SJSA1 (cell line): ENCODE results near the gene GRID1. TPM values are rescaled to one million over a fixed set of nuclear protein-coding genes. Genes with fewer than 3 reads are reported as not detected.

Source experiments
- DNase-seq, 2 experiments: peaks; one replicate each; pipeline ENCODE4 v3.0.0-alpha.2; 2015 to 2020; ENCODE audit warnings: low spot score in 2 of 2, low read depth in 1 of 2
- H3K27ac ChIP-seq: fragments of 250-450 bp; sonication (Bioruptor Pico); 2 replicates; pipeline ENCODE4 v1.5.1; 2020; ENCODE audit warnings: mild to moderate bottlenecking, moderate library complexity
- H3K27me3 ChIP-seq: fragments of 250-450 bp; sonication (Bioruptor Pico); replicated peaks from 2 replicates; pipeline ENCODE4 v1.5.1; 2020; ENCODE audit warnings: mild to moderate bottlenecking, moderate library complexity
- H3K36me3 ChIP-seq: fragments of 250-450 bp; sonication (Bioruptor Pico); 2 replicates; pipeline ENCODE4 v1.5.1; 2020; ENCODE audit warnings: mild to moderate bottlenecking
- H3K4me1 ChIP-seq: fragments of 250-450 bp; sonication (Bioruptor Pico); replicated peaks from 2 replicates; pipeline ENCODE4 v1.6.1; 2021; ENCODE audit warnings: mild to moderate bottlenecking
- H3K4me3 ChIP-seq: fragments of 250-450 bp; sonication (Bioruptor Pico); 2 replicates; pipeline ENCODE4 v1.5.1; 2020; ENCODE audit warnings: mild to moderate bottlenecking
- H3K9me3 ChIP-seq: fragments of 250-450 bp; sonication (Bioruptor Pico); replicated peaks from 2 replicates; pipeline ENCODE4 v1.5.1; 2020; ENCODE audit warnings: mild to moderate bottlenecking
- total RNA-seq: library from RNA; depleted of rRNA; stranded (reverse); fragments of >200 nt; shearing (Covaris generic); gene quantifications from 2 replicates; pipeline ENCODE4 v1.2.3, GENCODE V29; 2014

GRID1 gene
- total RNA-seq, 1 experiment from 2014 or later: 0.05 TPM

- DNase-seq: no peak
- no peaks in the 10 kb centered on the region for H3K4me1 ChIP-seq
- H3K4me3 ChIP-seq: no peak overlapping the region
- no peaks in the 10 kb centered on the region for H3K36me3 ChIP-seq
- H3K9me3 ChIP-seq: no peaks in the 10 kb centered on the region
- H3K27me3 ChIP-seq: no peaks in the 10 kb centered on the region
- no peak overlapping the region for H3K27ac ChIP-seq
Observed at GRCh38 chr10:85997544-85997943, 369.1 kb downstream of the GRID1 start.

GRCh38 chr10:85995791-85996190 lies 370.8 kb downstream of the GRID1 start:
- Histone ChIP-seq H3K4me3 (no peak overlapping the region), H3K36me3 (no peaks in the 10 kb centered on the region), H3K27me3 (no peaks in the 10 kb centered on the region), H3K9me3 (no peaks in the 10 kb centered on the region), H3K27ac (no peak overlapping the region), H3K4me1 (no peaks in the 10 kb centered on the region)
- DNase-seq: peak in 1 of 2 experiments; percentile 4

GRCh38 chr10:85993840-85994507 lies 372.6 kb downstream of the GRID1 start:
- no peaks in the 10 kb centered on the region for H3K27me3 ChIP-seq
- no peak for DNase-seq

GRCh38 chr10:85993140-85993539 lies 373.5 kb downstream of the GRID1 start:
- no peak overlapping the region for H3K4me3 ChIP-seq
- no peaks in the 10 kb centered on the region for H3K27me3 ChIP-seq
- H3K27ac ChIP-seq: no peak overlapping the region
- no peaks in the 10 kb centered on the region for H3K36me3 ChIP-seq
- no peaks in the 10 kb centered on the region for H3K4me1 ChIP-seq
- H3K9me3 ChIP-seq: no peaks in the 10 kb centered on the region
- no peak for DNase-seq

More at GRCh38 chr10:85993840-85994507, 372.6 kb downstream of the GRID1 start:
- Histone ChIP-seq H3K27ac (no peak overlapping the region), H3K36me3 (no peaks in the 10 kb centered on the region), H3K4me1 (no peaks in the 10 kb centered on the region), H3K9me3 (no peaks in the 10 kb centered on the region), H3K4me3 (no peak overlapping the region)

- no peaks in the 10 kb centered on the region for H3K27me3 ChIP-seq
Observed at GRCh38 chr10:85992324-85992723, 374.3 kb downstream of the GRID1 start.

GRCh38 chr10:85986777-85987176 lies 379.8 kb downstream of the GRID1 start:
- H3K27ac ChIP-seq: no peak overlapping the region
- no peak overlapping the region for H3K4me3 ChIP-seq
- H3K4me1 ChIP-seq: no peaks in the 10 kb centered on the region
- no peak for DNase-seq
- no peaks in the 10 kb centered on the region for H3K9me3 ChIP-seq
- no peaks in the 10 kb centered on the region for H3K36me3 ChIP-seq
- H3K27me3 ChIP-seq: no peaks in the 10 kb centered on the region

More at GRCh38 chr10:85992324-85992723, 374.3 kb downstream of the GRID1 start:
- no peaks in the 10 kb centered on the region for H3K9me3 ChIP-seq
- H3K4me3 ChIP-seq: no peak overlapping the region
- H3K27ac ChIP-seq: no peak overlapping the region
- H3K4me1 ChIP-seq: no peaks in the 10 kb centered on the region
- H3K36me3 ChIP-seq: no peaks in the 10 kb centered on the region
- DNase-seq: no peak

GRCh38 chr10:85983051-85983450 lies 383.5 kb downstream of the GRID1 start:
- H3K27ac ChIP-seq: no peak overlapping the region
- DNase-seq: no peak
- H3K27me3 ChIP-seq: no peaks in the 10 kb centered on the region
- no peaks in the 10 kb centered on the region for H3K9me3 ChIP-seq
- H3K36me3 ChIP-seq: no peaks in the 10 kb centered on the region
- no peak overlapping the region for H3K4me3 ChIP-seq
- no peaks in the 10 kb centered on the region for H3K4me1 ChIP-seq

GRCh38 chr10:85979598-85979997 lies 387.0 kb downstream of the GRID1 start:
- Histone ChIP-seq H3K36me3 (no peaks in the 10 kb centered on the region), H3K4me3 (no peak overlapping the region), H3K4me1 (no peaks in the 10 kb centered on the region), H3K27ac (no peak overlapping the region), H3K9me3 (no peaks in the 10 kb centered on the region), H3K27me3 (no peaks in the 10 kb centered on the region)
- no peak for DNase-seq

GRCh38 chr10:85978566-85979358 lies 387.8 kb downstream of the GRID1 start:
- Histone ChIP-seq H3K9me3 (no peaks in the 10 kb centered on the region), H3K36me3 (no peaks in the 10 kb centered on the region), H3K27me3 (no peaks in the 10 kb centered on the region), H3K27ac (no peak overlapping the region), H3K4me1 (no peaks in the 10 kb centered on the region), H3K4me3 (no peak overlapping the region)
- DNase-seq: no peak

GRCh38 chr10:85977642-85978041 lies 389.0 kb downstream of the GRID1 start:
- H3K9me3 ChIP-seq: no peaks in the 10 kb centered on the region
- H3K4me1 ChIP-seq: no peaks in the 10 kb centered on the region
- no peaks in the 10 kb centered on the region for H3K36me3 ChIP-seq
- no peak overlapping the region for H3K4me3 ChIP-seq
- no peaks in the 10 kb centered on the region for H3K27me3 ChIP-seq
- no peak overlapping the region for H3K27ac ChIP-seq
- DNase-seq: no peak

GRCh38 chr10:85976267-85976793 lies 390.3 kb downstream of the GRID1 start:
- Histone ChIP-seq H3K4me1 (no peaks in the 10 kb centered on the region), H3K4me3 (no peak overlapping the region), H3K27ac (no peak overlapping the region), H3K9me3 (no peaks in the 10 kb centered on the region), H3K36me3 (no peaks in the 10 kb centered on the region), H3K27me3 (no peaks in the 10 kb centered on the region)
- no peak for DNase-seq

GRCh38 chr10:85971494-85971893 lies 395.1 kb downstream of the GRID1 start:
- H3K36me3 ChIP-seq: no peaks in the 10 kb centered on the region
- no peak for DNase-seq
- H3K4me1 ChIP-seq: no peaks in the 10 kb centered on the region
- no peak overlapping the region for H3K4me3 ChIP-seq
- H3K9me3 ChIP-seq: no peaks in the 10 kb centered on the region
- no peaks in the 10 kb centered on the region for H3K27me3 ChIP-seq
- H3K27ac ChIP-seq: no peak overlapping the region

- no peak for DNase-seq
- Histone ChIP-seq H3K27ac (no peak overlapping the region), H3K4me1 (no peaks in the 10 kb centered on the region), H3K9me3 (0 out of 2 replicates have a peak, but pooled peaks cover 3% of the 10 kb centered on the region), H3K27me3 (no peaks in the 10 kb centered on the region), H3K4me3 (no peak overlapping the region), H3K36me3 (no peaks in the 10 kb centered on the region)
Observed at GRCh38 chr10:85967594-85967993, 399.0 kb downstream of the GRID1 start.

GRCh38 chr10:85961479-85962067 lies 405.0 kb downstream of the GRID1 start:
- H3K36me3 ChIP-seq: no peaks in the 10 kb centered on the region
- no peak for DNase-seq
- no peaks in the 10 kb centered on the region for H3K4me1 ChIP-seq
- H3K27ac ChIP-seq: no peak overlapping the region
- no peaks in the 10 kb centered on the region for H3K27me3 ChIP-seq
- no peak overlapping the region for H3K4me3 ChIP-seq
- 0 out of 2 replicates have a peak, but pooled peaks cover 3% of the 10 kb centered on the region for H3K9me3 ChIP-seq
